SK-N-SH (cell line): ENCODE measurements around the gene DDRGK1.

Experiments used
- JUND ChIP-seq: IDR thresholded peaks from 2 replicates; pipeline ENCODE4 v1.4.0; 2012
- TF ChIP-seq, protein P1 (sequence below): IDR thresholded peaks from 2 replicates; pipeline ENCODE4 v1.4.0; 2012; ENCODE audit warnings: low read depth

DNA sequence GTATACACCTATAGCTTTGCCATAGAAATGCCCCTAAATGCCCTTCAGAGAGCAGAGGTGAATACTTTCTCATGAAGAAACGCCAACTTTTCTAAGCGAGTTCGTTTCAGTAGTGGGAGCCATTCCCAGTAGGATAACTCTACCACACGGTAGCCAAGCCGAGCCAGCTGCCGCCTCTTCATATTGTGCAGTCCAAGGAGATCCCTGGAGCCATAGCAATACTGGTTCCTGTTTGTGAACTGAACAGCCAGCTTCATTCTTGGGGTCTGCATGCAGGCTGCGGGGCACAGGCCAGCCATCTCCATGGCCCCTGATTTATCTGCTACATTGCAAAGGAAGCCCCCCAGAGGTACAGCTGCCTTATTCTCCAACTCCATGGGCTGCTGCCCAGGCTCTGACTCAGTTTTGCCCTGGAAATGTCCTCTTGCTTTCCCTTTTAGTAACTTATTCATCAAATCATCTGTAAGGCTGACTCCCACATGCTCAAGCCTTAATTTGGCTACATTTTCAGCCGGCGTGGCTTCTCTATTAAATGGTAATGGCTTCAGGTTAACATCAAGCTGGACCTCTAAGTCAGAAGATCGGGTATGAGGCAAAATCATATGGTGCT lies 57.6 kb downstream of the DDRGK1 start:
- no peak for TF ChIP-seq JUND
- TF ChIP-seq, protein P1, sequence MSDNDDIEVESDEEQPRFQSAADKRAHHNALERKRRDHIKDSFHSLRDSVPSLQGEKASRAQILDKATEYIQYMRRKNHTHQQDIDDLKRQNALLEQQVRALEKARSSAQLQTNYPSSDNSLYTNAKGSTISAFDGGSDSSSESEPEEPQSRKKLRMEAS = no peak
